MCF 10A (cell line): ENCODE measurements around the gene PTGS1. TPM values are rescaled to one million over a fixed set of nuclear protein-coding genes. Genes with fewer than 3 reads are reported as not detected.
"Not testable (repeated sequence)": the region's sequence is repeated elsewhere in the genome, so short reads cannot be mapped to it uniquely, and the experiment has no call there.

Experiments used
- Bru-seq: library from RNA; stranded (reverse); fragments of 400-500 nt; gene quantifications from one replicate; lab custom pipeline; 2021; lab: Mats Ljungman, UMichigan
- BruChase-seq, 2 experiments: library from RNA; stranded (reverse); fragments of 400-500 nt; gene quantifications; one replicate each; lab custom pipeline; 2021; lab: Mats Ljungman, UMichigan
- BruUV-seq: library from RNA; stranded (reverse); fragments of 400-500 nt; replicated peaks from 2 replicates; lab custom pipeline; 2021; lab: Mats Ljungman, UMichigan
- CTCF ChIA-PET: fragments of 300-600 bp; sonication (Branson Sonifier 250); formaldehyde crosslinking; extraction: SDS; loops from one replicate; lab custom pipeline; 2021; ENCODE audit warnings: antibody characterized with exemption, inconsistent platforms; lab: Yijun Ruan, JAX
- POLR2A ChIA-PET: fragments of 300-600, 350-650 bp; sonication (Branson Sonifier 250); formaldehyde crosslinking; extraction: SDS; loops from one replicate; lab custom pipeline; 2020; ENCODE audit warnings: antibody characterized with exemption, inconsistent platforms; lab: Yijun Ruan, JAX
- DNase-seq: peaks from one replicate; pipeline ENCODE4 v3.0.0-alpha.2; 2018; ENCODE audit not compliant: unreplicated experiment
- H3K27ac Mint-ChIP-seq: one replicate; pipeline ENCODE4 v1.8.0; 2022; ENCODE audit warnings: mild to moderate bottlenecking, low read depth, mixed read lengths; ENCODE audit not compliant: unreplicated experiment
- H3K27me3 Mint-ChIP-seq: one replicate; pipeline ENCODE4 v1.8.0; 2022; ENCODE audit warnings: mixed read lengths; ENCODE audit not compliant: insufficient read depth, unreplicated experiment
- H3K36me3 Mint-ChIP-seq: one replicate; pipeline ENCODE4 v1.8.0; 2022; ENCODE audit warnings: mild to moderate bottlenecking, moderate library complexity, mixed read lengths; ENCODE audit not compliant: insufficient read depth, unreplicated experiment
- H3K4me1 Mint-ChIP-seq: one replicate; pipeline ENCODE4 v1.8.0; 2022; ENCODE audit warnings: mixed read lengths; ENCODE audit not compliant: insufficient read depth, unreplicated experiment
- H3K4me3 Mint-ChIP-seq: one replicate; pipeline ENCODE4 v1.8.0; 2022; ENCODE audit warnings: mild to moderate bottlenecking, moderate library complexity, mixed read lengths; ENCODE audit not compliant: unreplicated experiment
- H3K9me3 Mint-ChIP-seq: one replicate; pipeline ENCODE4 v1.8.0; 2022; ENCODE audit warnings: mixed read lengths; ENCODE audit not compliant: unreplicated experiment
- CTCF ChIP-seq: fragments of 200-600 bp; IDR thresholded peaks from one replicate; pipeline ENCODE4 v1.8.0; 2022; ENCODE audit warnings: antibody characterized with exemption, mild to moderate bottlenecking; ENCODE audit not compliant: unreplicated experiment
- intact Hi-C: fragments of 100-400 bp; cut with micrococcal nuclease; formaldehyde crosslinking; loops from 2 replicates; pipeline ENCODE4 v1.14.1; 2022
- long read RNA-seq: library from polyadenylated mRNA; stranded (forward); transcript quantifications from one replicate; pipeline ENCODE4 v2.0.0, GENCODE V29; 2022
- total RNA-seq: library from RNA; stranded (reverse); gene quantifications from 2 replicates; pipeline ENCODE4 v1.2.3, GENCODE V29; 2022

The PTGS1 gene
- total RNA-seq (0.20 and 0.70 TPM in 2 replicates), Bru-seq, nascent RNA (percentile 12 among the genes with signal in this experiment), BruChase-seq, experiment 1, labeled RNA remaining after a 6-hour chase (percentile 22 among the genes with signal in this experiment), BruChase-seq, experiment 2, labeled RNA remaining after a 2-hour chase (percentile 23 among the genes with signal in this experiment)
- long read RNA-seq = 0 reads

DNA sequence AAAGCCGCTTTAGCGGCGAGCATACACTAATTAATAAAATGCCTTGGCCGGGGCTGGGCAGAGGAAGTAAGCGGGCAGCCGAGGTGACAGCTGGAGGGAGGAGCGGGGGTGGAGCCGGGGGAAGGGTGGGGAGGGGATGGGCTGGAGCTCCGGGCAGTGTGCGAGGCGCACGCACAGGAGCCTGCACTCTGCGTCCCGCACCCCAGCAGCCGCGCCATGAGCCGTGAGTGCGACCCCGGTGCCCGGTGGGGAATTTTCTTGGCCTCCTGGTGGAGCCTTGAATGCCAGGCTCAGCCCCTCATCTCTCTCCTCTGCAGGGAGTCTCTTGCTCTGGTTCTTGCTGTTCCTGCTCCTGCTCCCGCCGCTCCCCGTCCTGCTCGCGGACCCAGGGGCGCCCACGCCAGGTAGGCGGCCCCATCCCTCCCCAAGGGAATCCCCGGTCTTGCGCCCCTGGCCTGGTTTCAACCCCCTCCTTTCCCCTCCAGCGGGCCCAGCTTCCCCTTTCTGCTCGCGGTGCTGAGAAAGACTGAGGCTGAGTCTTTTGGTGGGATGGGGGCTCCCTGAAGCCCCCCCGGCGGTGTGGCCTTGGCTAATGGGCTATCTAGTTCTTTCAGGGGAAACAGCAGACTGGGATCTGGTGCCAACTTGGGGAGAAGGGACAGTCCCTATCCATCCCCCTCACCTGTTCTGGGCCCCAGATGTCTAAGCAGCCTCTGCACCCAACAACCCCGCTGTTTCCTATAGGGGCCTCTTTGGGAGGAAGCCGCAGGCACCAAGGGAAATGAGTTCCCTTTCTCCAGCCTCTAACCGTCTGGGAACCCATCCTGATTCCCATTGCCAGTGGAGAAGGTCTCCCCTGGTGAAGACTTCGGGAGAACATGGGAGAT, at the start of gene PTGS1:
Gene PTGS1, plus strand, starts transcription at position 156 of the 887 bp plus-strand sequence. Its CDS starts 61 bp downstream, at position 217.
- DNase-seq = peak; percentile 49
- Mint-ChIP-seq H3K9me3 (peaks cover 7% of the 10 kb centered on the region), H3K4me1 (peaks cover 9% of the 10 kb centered on the region), H3K27ac (no peak within 1 kb of the TSS), H3K36me3 (no peaks in the 10 kb centered on the region), H3K4me3 (peak within 1 kb of the TSS; percentile 62), H3K27me3 (no peaks in the 10 kb centered on the region)
- no peak for TF ChIP-seq CTCF
- BruUV-seq = no TSS peak
- ChIA-PET POLR2A (interaction anchor here (1.2 kb wide), 1 partner anchor 19 kb away, joined by 3 read pairs; no protein-coding TSS in a partner anchor), CTCF (interaction anchor here (0.7 to 0.9 kb wide), 2 partner anchors 20 to 21 kb away, joined by 3 read pairs; no protein-coding TSS in a partner anchor)
- intact Hi-C loops = no loop called here

DNA sequence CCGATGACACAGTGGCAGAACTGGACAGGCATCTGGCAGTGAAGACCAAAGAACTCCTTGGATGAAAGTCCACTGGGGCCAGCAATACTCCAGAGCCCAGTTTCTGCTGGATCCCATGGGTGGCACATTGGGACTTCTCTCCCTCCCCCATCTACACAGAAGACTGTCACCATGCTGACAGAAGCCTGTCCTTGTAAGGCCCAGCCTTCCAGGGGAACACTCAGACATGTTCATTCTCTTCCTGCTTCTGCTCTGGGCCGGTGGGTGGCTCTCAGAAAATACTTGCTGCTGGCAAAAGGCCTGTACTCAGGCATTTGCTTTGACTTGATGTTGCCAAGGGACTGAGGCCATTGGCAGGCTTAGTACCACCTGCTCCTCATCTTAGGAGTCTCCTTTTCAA, 48.3 kb upstream of the PTGS1 start:
- Mint-ChIP-seq H3K27me3 (no peaks in the 10 kb centered on the region), H3K36me3 (peaks cover 88% of the 10 kb centered on the region), H3K4me1 (no peaks in the 10 kb centered on the region), H3K4me3 (no peak overlapping the region), H3K27ac (no peak overlapping the region), H3K9me3 (no peaks in the 10 kb centered on the region)
- no peak for TF ChIP-seq CTCF
- CTCF ChIA-PET = no interaction called here
- DNase-seq = no peak
- BruUV-seq = no TSS peak
- intact Hi-C loops = no loop called here
- POLR2A ChIA-PET = no interaction called here

- H3K36me3 Mint-ChIP-seq = peaks cover 67% of the 10 kb centered on the region
- H3K9me3 Mint-ChIP-seq, H3K4me3 Mint-ChIP-seq, intact Hi-C loops, DNase-seq, H3K4me1 Mint-ChIP-seq, H3K27me3 Mint-ChIP-seq, H3K27ac Mint-ChIP-seq, BruUV-seq: not testable (repeated sequence)
- ChIA-PET CTCF (interaction anchor here (1.5 kb wide), 1 partner anchor 200 kb away, joined by 4 read pairs; no protein-coding TSS in a partner anchor), POLR2A (interaction anchor here (0.7 kb wide), 1 partner anchor 502 kb away, joined by 3 read pairs; no protein-coding TSS in a partner anchor)
These were observed 46.2 kb upstream of the PTGS1 start for GRCh38 chr9:122324665-122325064.

- intact Hi-C loops = no loop called here
- Mint-ChIP-seq H3K27ac (no peak overlapping the region), H3K4me3 (no peak overlapping the region), H3K9me3 (no peaks in the 10 kb centered on the region), H3K4me1 (no peaks in the 10 kb centered on the region), H3K27me3 (no peaks in the 10 kb centered on the region), H3K36me3 (peaks cover 62% of the 10 kb centered on the region)
- POLR2A ChIA-PET = interaction anchor here (0.7 kb wide), 1 partner anchor 502 kb away, joined by 3 read pairs; no protein-coding TSS in a partner anchor
- CTCF ChIA-PET = no interaction called here
- TF ChIP-seq CTCF = no peak
- BruUV-seq = no TSS peak
- no peak for DNase-seq
These were observed 45.7 kb upstream of the PTGS1 start for GRCh38 chr9:122325124-122325523.
